Measurements from ENCODE around the gene XPO6. TPM values are rescaled to one million over a fixed set of nuclear protein-coding genes. Genes with fewer than 3 reads are reported as not detected.
"Not testable (repeated sequence)": the region's sequence is repeated elsewhere in the genome, so short reads cannot be mapped to it uniquely, and the experiment has no call there.

The XPO6 gene
- total RNA-seq (2014; rRNA removed; shearing (Covaris generic)): 77.9 and 85.2 TPM in 2 replicates
- 123 and 144 TPM in 2 replicates for polyA plus RNA-seq (2015; cell fraction: cytosol; rRNA removed)
- 348 and 384 TPM in 2 replicates for polyA plus RNA-seq (2015; cell fraction: nucleus; rRNA removed)

- peak; percentile 93 for DNase-seq (ENCODE audit: low read depth, low spot score)
- in situ Hi-C loops (cut with HindIII; ENCODE audit: low pct_unique_long_range_greater_than_20kb, low sequenced_read_pairs): no loop called here
Observed at GRCh38 chr16:28211758-28212531, at the start of gene XPO6. TSS of gene XPO6 (minus strand) at chr16:28211965. CDS start at chr16:28211368, 597 bp downstream.

GRCh38 chr16:28260193-28260592, 48.4 kb upstream of the XPO6 start:
- in situ Hi-C loops (cut with HindIII; ENCODE audit: low pct_unique_long_range_greater_than_20kb, low sequenced_read_pairs): no loop called here

GRCh38 chr16:28259781-28260150, 48.0 kb upstream of the XPO6 start:
- in situ Hi-C loops (cut with HindIII; ENCODE audit: low pct_unique_long_range_greater_than_20kb, low sequenced_read_pairs): no loop called here

More at GRCh38 chr16:28260193-28260592, 48.4 kb upstream of the XPO6 start:
- DNase-seq (ENCODE audit: low read depth, low spot score): no peak

GRCh38 chr16:28259091-28259780, 47.5 kb upstream of the XPO6 start:
- DNase-seq (ENCODE audit: low read depth, low spot score): no peak
- in situ Hi-C loops (cut with HindIII; ENCODE audit: low pct_unique_long_range_greater_than_20kb, low sequenced_read_pairs): no loop called here

More at GRCh38 chr16:28259781-28260150, 48.0 kb upstream of the XPO6 start:
- DNase-seq (ENCODE audit: low read depth, low spot score): no peak

- in situ Hi-C loops (cut with HindIII; ENCODE audit: low pct_unique_long_range_greater_than_20kb, low sequenced_read_pairs): no loop called here
Observed at GRCh38 chr16:28258567-28258966, 46.8 kb upstream of the XPO6 start.

GRCh38 chr16:28257256-28257655, 45.5 kb upstream of the XPO6 start:
- DNase-seq (ENCODE audit: low read depth, low spot score): no peak
- in situ Hi-C loops (cut with HindIII; ENCODE audit: low pct_unique_long_range_greater_than_20kb, low sequenced_read_pairs): no loop called here

More at GRCh38 chr16:28258567-28258966, 46.8 kb upstream of the XPO6 start:
- DNase-seq (ENCODE audit: low read depth, low spot score): no peak

GRCh38 chr16:28255838-28256237, 44.1 kb upstream of the XPO6 start:
- DNase-seq (ENCODE audit: low read depth, low spot score): no peak
- in situ Hi-C loops (cut with HindIII; ENCODE audit: low pct_unique_long_range_greater_than_20kb, low sequenced_read_pairs): no loop called here

GRCh38 chr16:28254158-28254557, 42.4 kb upstream of the XPO6 start:
- DNase-seq (ENCODE audit: low read depth, low spot score): no peak
- in situ Hi-C loops (cut with HindIII; ENCODE audit: low pct_unique_long_range_greater_than_20kb, low sequenced_read_pairs): no loop called here

- DNase-seq (ENCODE audit: low read depth, low spot score): no peak
- in situ Hi-C loops (cut with HindIII; ENCODE audit: low pct_unique_long_range_greater_than_20kb, low sequenced_read_pairs): no loop called here
Observed at GRCh38 chr16:28250999-28251398, 39.2 kb upstream of the XPO6 start.

GRCh38 chr16:28249483-28249882, 37.7 kb upstream of the XPO6 start:
- DNase-seq (ENCODE audit: low read depth, low spot score); in situ Hi-C loops (cut with HindIII; ENCODE audit: low pct_unique_long_range_greater_than_20kb, low sequenced_read_pairs): not testable (repeated sequence)

- in situ Hi-C loops (cut with HindIII; ENCODE audit: low pct_unique_long_range_greater_than_20kb, low sequenced_read_pairs): no loop called here
- no peak for DNase-seq (ENCODE audit: low read depth, low spot score)
Observed at GRCh38 chr16:28241924-28242323, 30.2 kb upstream of the XPO6 start.

- DNase-seq (ENCODE audit: low read depth, low spot score): peak; percentile 14
- in situ Hi-C loops (cut with HindIII; ENCODE audit: low pct_unique_long_range_greater_than_20kb, low sequenced_read_pairs): no loop called here
Observed at GRCh38 chr16:28237754-28238357, 26.1 kb upstream of the XPO6 start.

- in situ Hi-C loops (cut with HindIII; ENCODE audit: low pct_unique_long_range_greater_than_20kb, low sequenced_read_pairs): no loop called here
Observed at GRCh38 chr16:28231763-28232162, 20.0 kb upstream of the XPO6 start.

GRCh38 chr16:28223909-28224308, 12.1 kb upstream of the XPO6 start:
- DNase-seq (ENCODE audit: low read depth, low spot score); in situ Hi-C loops (cut with HindIII; ENCODE audit: low pct_unique_long_range_greater_than_20kb, low sequenced_read_pairs): not testable (repeated sequence)

More at GRCh38 chr16:28231763-28232162, 20.0 kb upstream of the XPO6 start:
- no peak for DNase-seq (ENCODE audit: low read depth, low spot score)

GRCh38 chr16:28219777-28220176, 8.0 kb upstream of the XPO6 start:
- DNase-seq (ENCODE audit: low read depth, low spot score); in situ Hi-C loops (cut with HindIII; ENCODE audit: low pct_unique_long_range_greater_than_20kb, low sequenced_read_pairs): not testable (repeated sequence)

GRCh38 chr16:28219282-28219681, 7.5 kb upstream of the XPO6 start:
- no peak for DNase-seq (ENCODE audit: low read depth, low spot score)
- in situ Hi-C loops (cut with HindIII; ENCODE audit: low pct_unique_long_range_greater_than_20kb, low sequenced_read_pairs): no loop called here

GRCh38 chr16:28218109-28218508, 6.3 kb upstream of the XPO6 start:
- in situ Hi-C loops (cut with HindIII; ENCODE audit: low pct_unique_long_range_greater_than_20kb, low sequenced_read_pairs): no loop called here

GRCh38 chr16:28217326-28217725, 5.6 kb upstream of the XPO6 start:
- in situ Hi-C loops (cut with HindIII; ENCODE audit: low pct_unique_long_range_greater_than_20kb, low sequenced_read_pairs): no loop called here

More at GRCh38 chr16:28218109-28218508, 6.3 kb upstream of the XPO6 start:
- DNase-seq (ENCODE audit: low read depth, low spot score): peak; percentile 44

More at GRCh38 chr16:28217326-28217725, 5.6 kb upstream of the XPO6 start:
- DNase-seq (ENCODE audit: low read depth, low spot score): peak; percentile 68

All from SK-MEL-5 (cell line).